ENCODE results near the gene TLK2.
"Not testable (repeated sequence)": the region's sequence is repeated elsewhere in the genome, so short reads cannot be mapped to it uniquely, and the experiment has no call there.

TLK2 gene

DNA sequence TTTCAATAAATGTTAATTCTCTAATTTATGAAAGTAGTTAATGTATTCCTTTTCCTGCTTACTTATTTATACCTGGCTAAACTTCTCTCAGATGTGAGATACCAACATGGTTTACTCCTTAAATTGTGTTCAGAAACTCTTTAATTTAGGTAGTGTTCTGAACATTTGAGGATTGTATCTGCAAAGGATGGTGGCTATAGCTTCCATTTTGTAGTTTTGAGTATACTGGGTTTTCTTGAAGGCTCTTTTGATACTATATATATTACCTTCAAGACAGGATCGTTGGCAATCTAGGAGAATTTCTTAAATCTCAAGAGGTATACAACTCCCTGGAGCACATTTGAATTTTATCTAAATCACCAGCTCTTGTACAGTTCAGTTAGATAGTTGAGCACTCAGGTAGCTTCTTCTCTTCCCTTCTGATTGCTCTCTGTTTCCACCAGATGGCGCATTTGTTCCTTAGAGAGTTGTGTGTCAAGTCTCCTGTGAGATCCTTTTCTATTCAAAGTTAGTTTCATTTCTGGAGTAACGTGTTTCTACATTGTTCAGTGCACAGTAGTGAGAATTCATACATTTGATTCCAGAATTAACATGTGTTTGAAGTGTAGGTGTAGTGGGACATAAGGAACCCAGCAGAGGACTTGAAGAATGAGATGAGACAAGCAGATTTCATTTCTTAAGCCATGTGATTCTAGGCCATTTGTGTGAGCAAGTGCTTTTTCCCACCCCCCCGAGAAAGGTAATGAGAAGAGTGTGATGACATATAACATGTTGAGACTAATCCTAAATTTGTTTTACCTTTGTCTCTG lies 74.4 kb downstream of the TLK2 start:
- DNase-seq (ENCODE audit: insufficient read length, low spot score) = not testable (repeated sequence)
- FAIRE-seq = peak; percentile 74

DNA sequence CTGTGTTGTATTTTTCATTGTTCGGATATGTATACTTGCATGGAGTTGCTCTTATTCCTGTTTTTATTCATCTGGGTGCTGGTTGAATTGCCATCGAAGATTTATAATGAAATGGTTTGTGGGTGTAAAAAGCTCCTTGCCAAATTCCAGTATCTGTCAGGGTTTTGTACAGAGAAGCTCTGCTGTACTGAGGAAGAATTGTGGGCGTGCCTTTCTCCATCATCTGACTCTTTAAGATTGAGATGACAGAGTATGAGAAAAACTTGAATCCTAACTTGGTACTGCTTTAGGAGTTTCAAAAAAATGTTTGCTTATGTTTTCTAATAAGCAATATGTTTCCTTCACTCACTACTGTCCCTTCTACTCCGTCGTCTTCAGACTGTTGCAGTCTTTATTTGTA lies 78.9 kb downstream of the TLK2 start:
- not testable (repeated sequence) for DNase-seq (ENCODE audit: insufficient read length, low spot score); FAIRE-seq

DNA sequence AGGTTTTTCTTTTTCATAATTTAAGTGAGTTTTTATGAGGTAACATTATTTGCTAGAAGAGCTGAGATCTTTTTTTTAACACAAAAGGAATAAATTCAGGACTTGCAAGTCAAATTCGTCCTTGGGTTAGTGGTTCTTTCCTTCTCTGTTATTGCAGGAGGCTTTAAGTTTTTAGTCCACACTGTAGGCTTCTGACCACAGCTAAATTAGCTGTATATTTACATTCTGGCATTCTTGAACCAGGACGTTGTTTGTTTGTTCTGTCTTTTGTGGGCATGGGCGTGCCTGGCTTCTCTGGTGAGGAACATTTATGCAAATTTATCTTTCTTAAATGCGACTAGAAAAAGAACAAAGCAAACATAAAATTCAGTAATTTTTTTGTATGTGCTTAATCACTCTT lies 80.3 kb downstream of the TLK2 start:
- not testable (repeated sequence) for DNase-seq (ENCODE audit: insufficient read length, low spot score); FAIRE-seq

DNA sequence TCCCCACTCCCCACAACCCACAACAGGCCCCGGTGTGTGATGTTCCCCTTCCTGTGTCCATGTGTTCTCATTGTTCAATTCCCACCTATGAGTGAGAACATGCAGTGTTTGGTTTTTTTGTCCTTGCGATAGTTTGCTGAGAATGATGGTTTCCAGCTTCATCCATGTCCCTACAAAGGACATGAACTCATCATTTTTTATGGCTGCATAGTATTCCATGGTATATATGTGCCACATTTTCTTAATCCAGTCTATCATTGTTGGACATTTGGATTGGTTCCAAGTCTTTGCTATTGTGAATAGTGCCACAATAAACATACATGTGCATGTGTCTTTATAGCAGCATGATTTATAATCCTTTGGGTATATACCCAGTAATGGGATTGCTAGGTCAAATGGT lies 82.3 kb downstream of the TLK2 start:
- not testable (repeated sequence) for DNase-seq (ENCODE audit: insufficient read length, low spot score); FAIRE-seq

DNA sequence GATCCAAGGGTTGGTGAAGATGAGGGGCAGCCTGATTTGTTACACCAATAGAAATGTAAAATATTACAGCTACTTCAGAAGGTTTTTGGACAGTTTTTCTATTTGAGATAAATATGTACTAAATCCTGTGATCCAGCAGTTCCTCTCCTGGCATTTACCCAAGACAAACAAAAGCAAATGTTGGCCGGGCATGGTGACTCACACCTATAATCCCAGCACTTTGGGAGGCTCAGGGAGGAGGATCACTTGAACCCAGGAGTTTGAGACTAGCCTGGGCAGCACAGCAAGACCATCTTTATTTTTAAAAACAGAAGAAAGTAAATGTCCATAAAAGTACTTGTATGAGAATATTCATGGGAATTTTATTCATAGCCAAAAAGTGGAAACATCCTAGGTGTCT lies 84.0 kb downstream of the TLK2 start:
- FAIRE-seq = no peak
- DNase-seq (ENCODE audit: insufficient read length, low spot score) = peak; percentile 45

DNA sequence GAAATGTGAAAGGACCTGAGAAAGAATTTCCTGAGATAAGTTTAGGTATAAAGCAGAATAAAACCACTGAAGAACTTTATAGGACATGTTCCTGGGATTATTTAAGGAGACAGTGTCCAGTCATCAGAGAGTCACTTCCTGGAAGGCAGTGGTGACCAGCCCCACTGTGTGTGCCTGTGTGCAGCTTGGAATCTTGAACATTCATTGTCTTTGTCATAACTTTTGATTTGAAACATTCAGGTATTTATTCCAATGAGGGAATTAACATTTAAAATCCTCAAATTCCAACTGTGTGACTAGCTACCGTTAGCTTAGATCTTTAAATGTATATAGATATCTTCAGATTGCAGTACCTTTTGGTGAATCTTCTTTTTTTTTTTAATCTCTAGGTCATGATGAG lies 87.2 kb downstream of the TLK2 start:
- DNase-seq (ENCODE audit: insufficient read length, low spot score) (peak; percentile 60), FAIRE-seq (no peak)

DNA sequence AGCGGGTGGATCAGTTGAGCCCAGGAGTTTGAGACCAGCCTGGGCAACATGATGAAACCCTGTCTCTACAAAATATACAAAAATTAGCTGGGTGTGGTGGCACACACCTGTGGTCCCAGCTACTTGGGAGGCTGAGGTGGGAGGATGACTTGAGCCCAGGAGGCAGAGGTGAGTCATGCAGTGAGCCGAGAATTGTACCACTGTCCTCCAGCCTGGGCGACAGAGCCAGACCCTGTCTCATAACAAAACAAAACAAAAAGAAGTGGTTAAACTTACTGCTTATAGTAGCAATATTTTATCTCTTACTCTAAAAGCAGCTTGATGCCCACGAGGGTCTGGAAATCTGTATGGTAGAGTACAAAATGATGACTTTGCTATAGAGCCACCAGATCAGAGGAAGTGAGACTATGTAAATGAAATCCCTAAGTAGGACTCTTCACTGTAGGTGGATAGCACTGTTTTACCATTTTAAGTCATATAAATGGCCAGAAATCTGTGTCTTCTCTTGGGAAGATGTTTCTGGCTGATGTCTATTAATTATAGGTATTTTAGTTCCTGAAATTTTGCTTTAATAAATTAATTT lies 88.5 kb downstream of the TLK2 start:
- no peak for FAIRE-seq

DNA sequence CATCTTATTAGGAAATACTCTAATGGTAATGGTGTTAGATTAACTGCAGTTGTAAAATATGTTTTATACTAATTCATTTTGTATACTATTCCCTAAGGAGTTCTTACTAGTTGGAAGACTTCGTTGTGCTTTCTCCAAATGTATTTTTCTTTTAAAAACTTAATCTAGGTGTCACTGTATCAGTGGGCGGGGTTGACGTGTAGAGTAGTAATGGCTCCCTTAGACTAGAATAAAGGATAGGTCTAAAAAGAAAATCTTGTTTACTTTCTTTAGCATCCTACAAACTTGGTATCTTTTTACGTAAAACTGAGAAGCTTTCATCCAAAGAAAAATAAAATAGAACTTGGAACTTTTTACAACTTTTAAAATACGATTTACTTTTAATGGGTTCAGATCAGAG lies 93.9 kb downstream of the TLK2 start:
- no peak for DNase-seq (ENCODE audit: insufficient read length, low spot score)
- no peak for FAIRE-seq

More for the DNA sequence above, 88.5 kb downstream of the TLK2 start:
- DNase-seq (ENCODE audit: insufficient read length, low spot score) = no peak

DNA sequence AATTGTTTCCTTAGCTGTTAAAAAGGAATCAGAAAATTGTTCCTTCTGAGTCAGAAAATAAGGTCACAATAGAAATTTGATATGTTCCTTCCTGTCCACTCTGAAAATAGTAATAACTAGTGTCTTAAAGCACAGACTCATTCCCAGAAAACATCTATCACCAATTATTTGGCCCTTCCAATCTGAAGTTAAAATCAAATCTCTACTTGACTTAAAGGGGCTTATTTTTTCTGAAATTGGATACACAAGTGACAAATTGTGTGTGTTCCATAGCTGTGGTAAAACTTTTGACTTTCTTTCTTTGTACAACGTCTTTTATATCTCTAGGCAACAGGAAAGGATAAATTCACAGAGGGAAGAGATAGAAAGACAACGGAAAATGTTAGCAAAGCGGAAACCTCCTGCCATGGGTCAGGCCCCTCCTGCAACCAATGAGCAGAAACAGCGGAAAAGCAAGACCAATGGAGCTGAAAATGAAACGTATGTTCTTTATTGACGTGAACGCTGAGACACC lies 94.3 kb downstream of the TLK2 start:
- FAIRE-seq = no peak
- DNase-seq (ENCODE audit: insufficient read length, low spot score) = no peak

DNA sequence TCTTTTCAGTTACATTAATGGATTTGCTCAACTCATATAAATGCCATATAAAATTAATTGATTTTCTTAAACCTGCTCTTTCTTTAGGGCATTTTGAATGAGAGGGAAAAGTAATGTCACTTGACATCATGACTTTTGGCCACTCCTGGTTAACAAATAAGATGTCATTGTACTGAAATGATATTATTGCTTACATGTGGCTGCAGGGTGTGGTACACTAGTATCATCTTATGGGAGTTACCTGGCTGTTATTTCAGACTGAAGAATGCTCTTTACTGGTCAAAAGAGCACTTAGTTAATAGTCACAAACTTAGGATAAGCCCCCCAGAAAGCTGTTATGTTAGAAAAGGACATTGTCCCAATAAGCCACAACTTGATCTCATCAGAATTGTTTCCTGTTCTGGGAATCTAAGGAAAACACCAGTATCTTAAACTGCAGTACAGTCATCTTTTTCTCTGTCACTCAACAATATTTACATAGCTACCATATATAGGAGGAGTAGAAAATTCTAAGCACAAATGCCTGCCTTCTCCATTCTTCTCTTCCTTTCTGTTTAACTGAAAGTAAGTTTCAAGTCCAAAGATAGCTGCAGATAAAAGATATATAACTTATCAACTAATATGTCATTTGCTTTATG lies 95.0 kb downstream of the TLK2 start:
- DNase-seq (ENCODE audit: insufficient read length, low spot score) (no peak), FAIRE-seq (peak; percentile 33)

DNA sequence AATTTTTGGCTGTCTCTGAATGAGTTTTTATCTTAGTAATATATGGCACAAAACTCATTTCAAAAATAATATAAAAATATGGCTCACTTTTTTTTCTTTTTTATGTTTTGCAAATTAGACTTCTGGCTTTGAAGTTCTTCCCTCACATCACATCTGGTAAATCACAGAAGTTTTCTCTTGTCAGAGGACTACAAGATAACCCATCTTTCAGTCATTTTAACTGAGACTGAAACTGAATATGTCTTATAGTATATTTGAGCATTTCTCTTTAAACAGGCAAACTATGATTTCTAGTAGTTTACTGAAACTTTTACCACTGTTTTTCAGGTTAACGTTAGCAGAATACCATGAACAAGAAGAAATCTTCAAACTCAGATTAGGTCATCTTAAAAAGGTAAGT lies 97.8 kb downstream of the TLK2 start:
- no peak for FAIRE-seq
- DNase-seq (ENCODE audit: insufficient read length, low spot score) = no peak

DNA sequence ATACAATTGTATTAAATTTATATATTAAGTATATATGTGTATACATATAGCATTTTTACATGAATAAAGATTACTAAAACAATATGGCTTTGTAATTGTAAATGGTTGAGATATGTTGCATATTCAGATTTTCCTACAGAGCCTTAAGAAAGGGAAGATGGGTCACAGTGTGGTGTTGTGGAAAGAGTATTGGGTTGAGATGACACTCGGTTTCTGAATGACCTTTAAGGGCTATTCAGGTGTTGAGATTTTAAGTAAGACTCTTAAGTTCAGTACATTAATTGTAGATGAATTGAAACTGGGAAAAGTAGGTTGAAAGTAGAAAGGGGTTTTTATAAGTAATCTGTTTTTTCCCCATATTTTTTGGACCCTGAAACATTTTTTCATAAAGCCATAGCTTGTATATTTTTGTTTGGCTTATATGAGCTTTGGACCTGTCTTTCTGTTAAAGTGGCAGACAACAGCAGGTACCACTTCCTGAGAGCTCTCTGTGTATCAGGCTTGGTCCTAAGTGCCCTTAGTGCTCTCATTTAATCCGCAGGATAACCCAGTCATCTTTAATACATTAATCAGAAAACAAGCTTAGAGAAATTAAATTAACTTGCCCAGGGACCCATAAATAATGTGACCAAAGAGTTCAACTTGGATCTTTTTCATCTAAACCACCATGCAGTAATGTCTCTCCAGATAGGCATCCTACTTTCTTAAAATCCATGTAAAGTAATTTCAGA lies 100.3 kb downstream of the TLK2 start:
- DNase-seq (ENCODE audit: insufficient read length, low spot score) = no peak
- FAIRE-seq = no peak

DNA sequence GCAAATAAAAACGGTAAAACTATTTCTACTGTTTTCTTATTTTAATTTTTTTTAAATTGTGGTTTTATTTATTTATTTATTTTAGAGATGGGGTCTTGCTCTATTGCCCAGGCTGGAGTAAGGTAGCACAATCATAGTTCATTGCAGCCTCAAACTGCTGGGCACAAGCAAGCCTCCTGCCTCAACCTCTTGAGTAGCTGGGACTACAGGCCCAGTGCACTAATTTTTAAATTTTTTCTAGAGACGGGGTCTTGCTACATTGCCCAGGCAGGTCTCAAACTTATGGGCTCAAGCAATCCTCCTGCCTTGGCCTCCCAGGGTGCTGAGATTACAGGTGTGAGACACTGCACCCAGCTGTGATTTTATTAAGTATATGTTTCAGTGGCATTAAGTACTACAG lies 102.3 kb downstream of the TLK2 start:
- DNase-seq (ENCODE audit: insufficient read length, low spot score) = no peak
- FAIRE-seq = no peak

DNA sequence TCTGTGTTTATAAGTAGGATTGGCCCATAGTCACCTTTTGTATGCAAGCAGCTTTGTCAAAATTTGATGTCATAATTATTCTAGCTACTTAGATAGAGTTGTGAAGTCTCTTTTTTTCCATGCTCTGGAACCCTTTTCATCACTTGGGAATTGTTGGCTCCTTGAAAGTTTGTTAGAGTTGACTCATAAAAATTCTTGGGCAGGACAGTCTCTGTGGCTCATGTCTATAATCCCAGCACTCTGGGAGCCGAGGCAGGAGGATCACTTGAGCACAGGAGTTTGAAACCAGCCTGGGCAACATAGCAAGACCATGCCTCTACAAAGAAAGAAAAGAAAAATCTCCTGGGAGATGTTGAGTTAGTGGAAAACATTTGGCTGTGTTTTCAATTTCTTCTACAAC lies 103.1 kb downstream of the TLK2 start:
- FAIRE-seq (no peak), DNase-seq (ENCODE audit: insufficient read length, low spot score) (no peak)

DNA sequence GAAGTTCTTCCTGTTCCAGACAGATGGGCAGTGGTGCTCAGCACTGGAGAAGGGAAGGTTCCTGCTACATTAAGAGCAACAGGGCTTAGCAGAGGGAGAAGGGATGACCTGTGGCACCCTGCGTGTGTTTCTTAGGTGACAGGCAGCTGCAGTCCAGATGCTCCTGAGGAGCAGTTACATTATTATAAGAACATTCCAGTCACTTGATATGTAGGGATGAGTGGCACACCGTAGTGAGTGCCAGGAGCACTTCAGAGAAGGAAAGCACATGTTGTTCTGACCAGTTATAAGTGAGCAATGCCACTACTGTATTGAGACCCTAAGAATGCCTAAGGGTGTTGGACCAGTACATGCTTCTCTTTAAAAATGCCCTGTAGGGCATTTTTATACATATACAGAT lies 108.9 kb downstream of the TLK2 start:
- FAIRE-seq (no peak), DNase-seq (ENCODE audit: insufficient read length, low spot score) (no peak)

DNA sequence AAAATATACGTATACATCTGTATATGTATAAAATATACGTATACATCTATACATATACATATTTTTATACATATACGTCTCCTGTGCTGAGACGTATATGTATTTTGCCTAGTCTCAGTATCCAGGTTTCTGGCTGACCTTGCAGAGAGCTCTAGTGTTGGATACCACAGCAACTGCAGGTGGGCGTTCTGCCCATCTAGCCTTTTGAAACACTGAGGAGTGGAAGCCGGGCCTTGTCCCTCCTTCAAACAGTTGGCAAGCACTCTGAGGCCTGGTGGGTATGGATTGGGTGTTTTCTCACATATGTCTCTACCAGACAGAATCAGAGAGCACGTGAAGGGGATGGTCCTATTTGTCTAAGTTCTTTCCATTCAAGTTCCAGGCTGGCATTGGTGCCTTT lies 109.5 kb downstream of the TLK2 start:
- FAIRE-seq (no peak), DNase-seq (ENCODE audit: insufficient read length, low spot score) (no peak)

DNA sequence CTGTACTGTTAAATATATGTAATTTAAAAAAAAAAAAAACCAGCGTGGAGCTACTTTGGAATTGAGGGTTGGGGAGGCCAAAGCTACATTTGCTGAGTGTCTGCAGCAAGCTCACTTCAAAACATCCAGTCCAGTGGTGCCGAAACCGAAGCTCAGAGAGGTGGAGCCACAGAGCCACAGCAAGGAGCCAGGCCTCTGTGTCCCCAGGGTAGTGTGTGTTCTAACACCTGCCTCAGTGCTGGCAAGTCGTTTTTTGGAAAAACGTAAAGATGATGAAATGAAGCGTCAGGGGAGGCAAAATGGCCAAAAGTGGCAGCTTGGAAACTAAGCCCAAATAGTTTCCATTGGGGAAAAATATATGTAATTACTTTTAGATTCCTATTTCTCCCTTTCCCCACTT lies 112.7 kb downstream of the TLK2 start:
- no peak for DNase-seq (ENCODE audit: insufficient read length, low spot score)
- FAIRE-seq = no peak

DNA sequence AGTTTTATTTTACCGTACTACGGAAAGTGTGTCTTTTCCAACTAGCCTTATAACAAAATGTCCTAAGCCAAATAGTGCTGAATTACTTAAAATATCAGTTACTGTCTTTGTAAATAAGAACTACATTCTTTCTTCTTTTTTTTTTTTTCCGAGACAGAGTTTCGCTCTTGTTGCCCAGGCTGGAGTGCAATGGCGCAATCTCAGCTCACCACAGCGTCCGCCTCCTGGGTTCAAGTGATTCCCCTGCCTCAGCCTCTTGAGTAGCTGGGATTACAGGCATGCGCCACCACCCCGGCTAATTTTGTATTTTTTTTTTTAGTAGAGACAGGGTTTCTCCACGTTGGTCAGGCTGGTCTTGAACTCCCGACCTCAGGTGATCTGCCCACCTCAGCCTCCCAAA lies 113.2 kb downstream of the TLK2 start:
- not testable (repeated sequence) for DNase-seq (ENCODE audit: insufficient read length, low spot score); FAIRE-seq

DNA sequence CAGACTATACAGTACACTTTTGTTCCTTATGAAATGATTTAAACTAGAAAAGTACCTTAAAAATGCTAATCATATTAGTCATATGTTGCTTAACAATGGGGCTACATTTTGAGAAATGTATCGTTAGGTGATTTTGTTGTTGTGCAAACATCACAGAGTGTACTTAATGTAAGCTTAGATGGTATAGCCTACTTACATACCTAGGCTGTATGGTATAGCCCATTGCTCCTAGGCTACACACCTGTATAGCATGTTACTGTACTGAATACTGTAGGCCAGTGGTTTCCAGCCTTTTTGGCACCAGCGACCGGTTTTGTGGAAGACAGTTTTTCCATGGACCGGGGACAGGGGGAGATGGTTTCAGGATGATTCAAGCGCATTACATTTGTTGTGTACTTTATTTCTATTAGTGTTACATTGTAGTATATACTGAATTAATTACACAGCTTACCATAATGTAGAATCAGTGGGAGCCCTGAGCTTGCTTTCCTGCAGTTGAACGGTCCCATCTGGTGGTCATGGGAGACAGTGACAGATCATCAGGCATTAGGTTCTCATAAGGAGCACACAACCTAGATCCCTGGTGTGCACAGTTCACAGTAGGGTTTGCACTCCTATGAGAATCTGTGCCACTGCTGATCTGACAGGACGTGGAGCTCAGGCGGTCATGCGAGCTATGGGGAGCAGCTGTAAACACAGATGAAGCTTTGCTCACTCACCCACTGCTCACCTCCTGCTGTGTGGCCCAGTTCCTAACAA lies 113.9 kb downstream of the TLK2 start:
- DNase-seq (ENCODE audit: insufficient read length, low spot score) = no peak

DNA sequence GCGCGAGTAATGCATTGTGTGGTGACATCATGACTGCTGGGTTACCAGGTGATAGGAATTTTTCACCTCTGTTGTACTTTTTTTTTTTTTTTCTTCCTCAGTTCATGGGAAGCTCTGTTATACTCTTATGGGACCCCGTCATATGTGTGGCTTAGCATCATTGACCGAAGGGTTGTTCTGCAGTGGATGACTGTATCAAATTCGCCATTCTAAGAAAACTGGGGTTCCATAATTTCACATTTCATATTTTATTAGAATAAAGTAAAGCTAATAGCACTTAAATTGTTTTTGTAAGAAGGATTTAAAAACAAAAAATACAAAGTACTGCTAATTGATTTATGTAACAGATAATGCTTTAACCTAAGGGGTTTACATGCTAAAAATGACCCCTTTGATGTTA lies 116.9 kb downstream of the TLK2 start:
- DNase-seq (ENCODE audit: insufficient read length, low spot score) (no peak), FAIRE-seq (no peak)

More for the DNA sequence above, 113.9 kb downstream of the TLK2 start:
- FAIRE-seq = peak; percentile 66

Data from HTR-8/SVneo (cell line).